Fibroblast of lung (primary cell): Measurements from ENCODE around the gene DNAH14. TPM values are rescaled to one million over a fixed set of nuclear protein-coding genes. Genes with fewer than 3 reads are reported as not detected.

Source experiments
- DNase-seq, 2 donors: peaks; one replicate each; pipeline versions ENCODE4 v3.0.0 to v3.0.0-alpha.2; 2010; ENCODE audit warnings: low read depth in 2 of 2
- H2AFZ ChIP-seq: 2 replicates; pipeline ENCODE4 v1.5.1; 2012; ENCODE audit warnings: low read length, control low read depth, inconsistent platforms
- H3K27ac ChIP-seq: 2 replicates; pipeline ENCODE4 v1.5.1; 2011; ENCODE audit warnings: low read length, control low read depth; ENCODE audit not compliant: insufficient read depth
- H3K27me3 ChIP-seq: 2 replicates; pipeline ENCODE4 v1.5.1; 2011; ENCODE audit warnings: mild to moderate bottlenecking, low read length; ENCODE audit not compliant: control insufficient read depth, insufficient read depth
- H3K36me3 ChIP-seq: 2 replicates; pipeline ENCODE4 v1.5.1; 2011; ENCODE audit warnings: low read length; ENCODE audit not compliant: control insufficient read depth, insufficient read depth
- H3K4me1 ChIP-seq: 2 replicates; pipeline ENCODE4 v1.5.1; 2011; ENCODE audit warnings: low read length; ENCODE audit not compliant: control insufficient read depth, insufficient read depth; ENCODE audit errors: extremely low read depth
- H3K4me2 ChIP-seq: 2 replicates; pipeline ENCODE4 v1.5.1; 2011; ENCODE audit warnings: low read length, control low read depth; ENCODE audit not compliant: insufficient read depth; ENCODE audit errors: extremely low read depth
- H3K4me3 ChIP-seq, 4 experiments: fragments of 200-600 bp in 1 of 4; sonication (generic) in 1 of 4; replicated peaks in 1 of 4; 2 replicates each; pipeline ENCODE4 v1.5.1; 2011 to 2016; ENCODE audit warnings: low read length in 4 of 4, low read depth in 3 of 4, mild to moderate bottlenecking in 3 of 4, control low read depth in 2 of 4, inconsistent platforms in 1 of 4, mixed read lengths in 1 of 4; ENCODE audit not compliant: insufficient read depth in 1 of 4; ENCODE audit errors: control extremely low read depth in 1 of 4
- H3K79me2 ChIP-seq: 2 replicates; pipeline ENCODE4 v1.5.1; 2012; ENCODE audit warnings: mild to moderate bottlenecking, low read length, inconsistent platforms; ENCODE audit not compliant: control insufficient read depth, insufficient read depth
- H3K9ac ChIP-seq: 2 replicates; pipeline ENCODE4 v1.5.1; 2011; ENCODE audit warnings: mild to moderate bottlenecking, low read length, control low read depth; ENCODE audit not compliant: insufficient read depth
- H3K9me3 ChIP-seq: 2 replicates; pipeline ENCODE4 v1.5.1; 2012; ENCODE audit warnings: low read depth, low read length; ENCODE audit not compliant: control insufficient read depth, insufficient read depth
- H4K20me1 ChIP-seq: 2 replicates; pipeline ENCODE4 v1.5.1; 2011; ENCODE audit warnings: low read length; ENCODE audit not compliant: control insufficient read depth, insufficient read depth; ENCODE audit errors: extremely low read depth
- CTCF ChIP-seq, 2 donors: IDR thresholded peaks in 1 of 2; conservative IDR thresholded peaks in 1 of 2; 1 replicate in 1 of 2; 2 replicates in 1 of 2; pipeline ENCODE4 v1.5.1; 2011 to 2012; ENCODE audit warnings: low read length in 2 of 2, control low read depth in 1 of 2, inconsistent platforms in 1 of 2, low read depth in 1 of 2, mild to moderate bottlenecking in 1 of 2
- EZH2 ChIP-seq: IDR thresholded peaks from 2 replicates; pipeline ENCODE4 v1.5.1; 2012; ENCODE audit warnings: low read length, control low read depth, mild to moderate bottlenecking; ENCODE audit errors: missing control alignments
- polyA plus RNA-seq, 2 donors: library from polyadenylated mRNA; depleted of rRNA in 1 of 2; stranded (reverse) in 1 of 2; unstranded in 1 of 2; fragments of >200 nt; gene quantifications; 2 replicates each; pipeline ENCODE4 v1.2.1, GENCODE V29; 2011 to 2012; ENCODE audit warnings: missing spikeins in 1 of 2
- total RNA-seq: library from RNA; depleted of rRNA; stranded (reverse); fragments of >200 nt; gene quantifications from 2 replicates; pipeline ENCODE4 v1.2.1, GENCODE V29; 2014

The DNAH14 gene
- total and polyA plus RNA-seq, 2 donors (not counting 1 experiment from before 2014, with no cell fraction given) = 5.4 to 19.7 TPM

- Histone ChIP-seq H3K4me2 (no peak overlapping the region), H3K79me2 (no peaks in the 10 kb centered on the region), H3K27ac (no peak overlapping the region), H3K36me3 (no peaks in the 10 kb centered on the region), H2AFZ (peak overlapping the region; percentile 36), H4K20me1 (no peaks in the 10 kb centered on the region), H3K27me3 (no peaks in the 10 kb centered on the region), H3K9ac (no peak overlapping the region), H3K4me3 (no peak overlapping the region), H3K9me3 (no peaks in the 10 kb centered on the region), H3K4me1 (peaks cover 21% of the 10 kb centered on the region)
- no peak for DNase-seq
- TF ChIP-seq CTCF (conservative IDR thresholded peaks at IDR 0.05 in 1 of 2, IDR thresholded peaks at IDR 0.05 in 1 of 2; ENCODE audit: low read depth in 1 of 2, low read length in 2 of 2) (no peak), EZH2 (no peak)
These were observed 516.4 kb downstream of the DNAH14 start for GRCh38 chr1:225445639-225446594.

DNA sequence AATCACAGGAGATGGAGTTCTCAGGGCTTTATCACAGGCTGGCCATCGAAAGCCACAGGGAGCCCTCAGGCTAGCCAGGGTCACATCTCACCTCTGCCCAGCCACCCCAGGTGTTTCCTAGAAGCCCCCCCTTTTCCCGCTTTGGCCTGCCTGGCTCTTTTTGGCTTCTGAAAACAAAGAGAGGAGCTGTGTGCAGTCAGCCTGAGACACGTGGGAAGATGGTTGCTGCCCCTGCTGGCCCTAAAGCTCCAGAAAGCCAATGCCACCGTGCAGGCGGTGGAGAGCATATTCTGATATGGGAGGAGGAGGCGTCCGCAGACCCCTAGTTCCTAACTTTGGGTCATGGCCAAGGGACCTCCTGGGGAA is 517.1 kb downstream of the DNAH14 start:
- no peaks in the 10 kb centered on the region for H3K36me3 ChIP-seq
- no peak for TF ChIP-seq CTCF (conservative IDR thresholded peaks at IDR 0.05 in 1 of 2, IDR thresholded peaks at IDR 0.05 in 1 of 2; ENCODE audit: low read depth in 1 of 2, low read length in 2 of 2)
- TF ChIP-seq EZH2 = no peak
- no peak overlapping the region for H2AFZ ChIP-seq
- H3K4me1 ChIP-seq = peaks cover 21% of the 10 kb centered on the region
- no peak for DNase-seq
- no peaks in the 10 kb centered on the region for H3K27me3 ChIP-seq
- no peaks in the 10 kb centered on the region for H3K79me2 ChIP-seq
- no peak overlapping the region for H3K9ac ChIP-seq
- H3K27ac ChIP-seq = no peak overlapping the region
- no peaks in the 10 kb centered on the region for H4K20me1 ChIP-seq
- H3K4me2 ChIP-seq = no peak overlapping the region
- H3K4me3 ChIP-seq = no peak overlapping the region
- H3K9me3 ChIP-seq = no peaks in the 10 kb centered on the region

DNA sequence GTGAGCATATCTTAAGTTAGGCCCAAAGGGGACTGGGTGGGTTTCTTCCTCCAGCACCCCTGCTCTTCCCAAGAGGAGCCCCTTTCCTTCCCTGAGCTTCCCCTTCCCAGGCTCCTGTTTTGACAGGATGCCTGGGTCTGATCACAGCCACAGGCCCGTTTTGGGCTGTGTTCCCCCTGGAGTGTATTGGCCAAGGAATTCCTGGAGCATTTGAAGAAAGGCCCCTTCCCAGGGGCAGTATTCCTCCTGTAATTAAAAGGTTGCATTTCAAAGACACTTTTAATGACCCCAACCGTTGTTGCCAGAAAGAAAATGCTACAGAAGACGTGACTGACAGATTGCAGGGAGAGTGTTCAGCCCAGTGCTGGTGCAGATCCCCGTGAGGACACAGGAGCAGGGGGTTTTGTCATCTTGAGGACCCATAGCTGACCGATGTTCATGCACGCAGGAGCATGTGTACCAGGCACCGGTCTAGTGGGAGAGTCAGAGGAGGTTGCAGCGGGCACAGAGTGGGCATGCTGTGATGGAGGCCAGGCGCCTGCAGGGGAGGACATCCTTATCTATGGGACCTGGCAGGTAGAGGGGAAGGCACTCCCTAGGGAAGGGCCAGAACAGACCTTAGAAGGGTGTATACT is 517.6 kb downstream of the DNAH14 start:
- H4K20me1 ChIP-seq = no peaks in the 10 kb centered on the region
- no peak for TF ChIP-seq CTCF (conservative IDR thresholded peaks at IDR 0.05 in 1 of 2, IDR thresholded peaks at IDR 0.05 in 1 of 2; ENCODE audit: low read depth in 1 of 2, low read length in 2 of 2)
- no peak for TF ChIP-seq EZH2
- no peak overlapping the region for H3K27ac ChIP-seq
- peaks cover 21% of the 10 kb centered on the region for H3K4me1 ChIP-seq
- H2AFZ ChIP-seq = peak overlapping the region; percentile 80
- H3K4me2 ChIP-seq = peak overlapping the region; percentile 27
- H3K79me2 ChIP-seq = no peaks in the 10 kb centered on the region
- H3K36me3 ChIP-seq = no peaks in the 10 kb centered on the region
- no peaks in the 10 kb centered on the region for H3K27me3 ChIP-seq
- no peak overlapping the region for H3K9ac ChIP-seq
- H3K9me3 ChIP-seq = no peaks in the 10 kb centered on the region
- no peak overlapping the region for H3K4me3 ChIP-seq
- no peak for DNase-seq
